ENCODE data around the gene COL2A1.

The COL2A1 gene

GRCh38 chr12:47942614-47943225, 61.6 kb downstream of the COL2A1 start:
- DNase-seq = no peak

DNA sequence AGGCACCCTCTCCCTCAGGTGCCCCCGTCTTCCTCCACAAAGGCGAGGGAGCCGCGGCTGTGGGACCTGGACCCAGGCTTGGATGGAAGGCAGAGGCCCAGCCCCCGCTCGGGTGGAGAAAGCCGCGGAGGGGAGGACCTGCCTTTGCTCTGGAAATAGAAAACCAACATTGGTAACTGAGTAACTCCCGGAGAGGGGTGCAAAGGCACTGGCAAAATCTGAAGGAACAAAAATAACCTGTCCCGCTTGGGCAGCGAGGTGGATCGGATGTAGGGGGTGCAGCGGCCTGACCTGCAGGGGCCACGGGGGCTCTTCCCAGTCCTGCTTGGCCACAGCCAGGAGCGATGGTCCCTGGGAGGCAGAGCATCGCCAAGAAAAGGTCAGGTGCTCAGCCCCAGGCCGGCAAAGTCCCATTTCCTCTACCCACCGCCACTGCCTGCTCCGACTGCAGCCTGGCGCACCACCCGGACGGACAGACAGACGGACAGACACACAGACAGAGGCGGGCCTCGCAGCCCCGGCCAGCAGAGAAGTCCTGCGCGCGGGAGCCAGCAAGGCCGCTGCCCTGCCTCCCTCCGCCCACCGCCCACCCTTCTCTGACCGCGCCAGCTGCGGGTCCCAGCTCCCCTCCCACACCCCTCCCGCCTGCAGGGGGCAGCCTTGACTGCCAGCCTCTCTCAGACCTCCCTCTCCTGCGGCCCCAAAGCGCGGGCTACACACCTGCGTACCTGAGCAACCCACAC, 62.2 kb downstream of the COL2A1 start:
- peak; percentile 37 for DNase-seq

- DNase-seq = no peak
These were observed 62.8 kb downstream of the COL2A1 start for GRCh38 chr12:47941475-47941780.

GRCh38 chr12:47940773-47941474, 63.4 kb downstream of the COL2A1 start:
- DNase-seq = no peak

DNA sequence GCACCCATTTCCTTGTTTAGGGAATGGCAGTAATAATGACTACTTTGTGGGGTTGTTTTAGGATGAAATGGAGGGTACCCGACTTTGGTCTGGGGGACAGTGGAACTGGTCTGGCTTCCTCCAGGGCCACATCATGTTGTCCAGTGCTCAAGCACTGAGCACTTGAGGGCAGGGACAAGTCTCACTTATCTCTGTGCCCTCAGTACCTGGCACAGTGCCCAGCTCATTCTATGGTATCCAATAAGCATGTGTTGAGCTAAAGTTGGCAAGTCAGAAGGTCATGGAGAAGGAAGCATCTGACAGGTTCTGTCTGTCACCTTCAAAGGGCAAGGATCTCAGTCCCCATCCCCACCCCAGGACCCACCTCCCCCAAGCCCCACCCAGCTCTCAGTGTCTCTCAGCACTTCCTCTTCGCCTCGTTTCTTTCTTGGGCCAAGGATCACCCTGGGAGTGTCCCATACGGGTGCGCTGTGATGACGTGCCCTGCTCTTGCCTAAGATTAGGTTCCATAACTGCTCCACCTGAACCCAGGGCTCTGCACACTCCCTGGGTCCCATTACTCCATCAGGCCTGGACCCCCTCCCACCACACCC, 65.2 kb downstream of the COL2A1 start:
- no peak for DNase-seq

DNA sequence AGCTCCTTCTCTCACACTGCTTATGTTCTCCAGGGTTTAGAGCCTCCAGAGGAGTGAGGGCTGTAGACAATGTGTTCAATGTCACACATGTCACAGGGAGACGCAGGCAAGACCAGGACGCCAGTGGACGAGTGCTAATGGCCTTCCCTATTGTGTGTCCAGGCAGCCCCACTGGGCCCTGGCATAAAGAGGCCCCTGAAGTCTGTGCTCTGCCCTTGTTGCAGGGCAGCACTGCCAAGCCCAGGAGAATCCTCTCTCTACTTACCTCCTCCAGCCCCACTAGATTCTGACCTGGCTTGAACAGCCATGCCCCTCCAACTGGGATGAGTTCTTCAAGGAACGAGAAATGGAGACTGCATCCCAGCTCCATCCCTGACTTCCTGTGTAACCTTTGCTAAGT, 65.7 kb downstream of the COL2A1 start:
- DNase-seq = no peak

DNA sequence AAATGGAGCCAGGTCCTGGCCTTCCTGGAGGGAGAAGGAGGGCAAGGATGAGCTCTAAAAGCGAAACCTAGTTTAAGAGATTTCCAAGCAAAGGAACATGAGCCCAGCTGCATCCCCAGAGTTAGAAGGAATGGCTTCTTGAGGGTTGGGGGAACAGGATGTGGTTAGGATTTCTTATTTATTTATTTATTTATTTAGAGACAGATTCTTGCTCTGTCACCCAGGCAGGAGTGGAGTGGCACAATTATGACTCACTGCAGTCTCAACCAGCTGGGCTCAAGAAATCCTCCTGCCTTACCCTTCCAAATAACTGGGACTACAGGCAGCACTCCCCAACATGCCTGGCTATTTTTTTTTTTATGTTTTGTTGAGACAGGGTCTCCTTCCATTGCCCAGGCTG, 66.2 kb downstream of the COL2A1 start:
- no peak for DNase-seq

GRCh38 chr12:47935184-47935583, 69.1 kb downstream of the COL2A1 start:
- DNase-seq = no peak

DNA sequence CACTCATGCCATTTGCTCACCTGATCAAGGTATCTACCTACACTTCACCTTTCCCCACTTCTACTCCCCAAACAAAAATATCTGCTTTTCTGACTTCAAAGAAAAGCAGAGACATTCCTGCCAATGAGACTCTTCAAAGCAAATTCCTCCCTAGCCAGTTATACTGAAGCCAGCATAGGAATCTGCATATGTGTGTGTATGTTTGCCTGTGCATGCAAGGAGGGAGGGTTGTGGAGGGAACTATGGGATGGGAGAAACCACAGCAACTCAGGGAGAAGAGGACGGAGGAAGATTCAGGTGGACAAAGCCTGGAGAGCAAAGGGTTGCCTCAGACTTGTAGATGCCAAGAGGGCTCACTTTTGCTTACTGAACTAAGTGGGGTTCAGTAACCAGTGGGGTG, 73.1 kb downstream of the COL2A1 start:
- DNase-seq = no peak

DNA sequence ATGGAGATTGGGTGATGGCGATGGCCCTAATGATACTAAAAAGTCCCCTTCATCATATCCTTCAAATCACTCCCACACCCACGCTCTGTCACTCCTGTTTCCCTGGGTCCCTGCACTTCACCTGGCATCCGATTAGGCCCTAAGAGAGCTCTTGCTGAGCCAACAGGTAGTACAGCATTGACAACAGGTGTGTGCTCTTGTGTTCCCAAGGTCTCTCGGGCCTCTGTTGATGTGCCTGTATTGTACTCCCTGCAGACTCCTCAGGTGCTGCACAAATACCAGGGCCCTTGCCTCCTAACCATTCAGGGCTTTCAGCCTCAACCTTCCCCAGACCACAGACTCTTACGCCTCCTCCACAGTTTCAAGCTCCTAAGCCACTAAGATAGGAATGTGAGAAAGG, 73.6 kb downstream of the COL2A1 start:
- DNase-seq = no peak

- DNase-seq = no peak
These were observed 76.9 kb downstream of the COL2A1 start for GRCh38 chr12:47927346-47927745.
